NCI-H2081 treated with DMSO at 0.1 percent for 48 hours (cell line): Measurements from ENCODE around the gene CPNE4.
A peak's percentile ranks its signal among the peaks of the same experiment; 100 is the strongest.

Experiments
- DNase-seq: peaks from one replicate; lab custom pipeline; 2025; lab: John Stamatoyannopoulos, UW

CPNE4 gene

GRCh38 chr3:131735116-131735515, 299.7 kb downstream of the CPNE4 start:
- no peak for DNase-seq

- DNase-seq = no peak
Observed at GRCh38 chr3:131733086-131733841, 301.6 kb downstream of the CPNE4 start.

GRCh38 chr3:131731709-131732108, 303.1 kb downstream of the CPNE4 start:
- no peak for DNase-seq

DNA sequence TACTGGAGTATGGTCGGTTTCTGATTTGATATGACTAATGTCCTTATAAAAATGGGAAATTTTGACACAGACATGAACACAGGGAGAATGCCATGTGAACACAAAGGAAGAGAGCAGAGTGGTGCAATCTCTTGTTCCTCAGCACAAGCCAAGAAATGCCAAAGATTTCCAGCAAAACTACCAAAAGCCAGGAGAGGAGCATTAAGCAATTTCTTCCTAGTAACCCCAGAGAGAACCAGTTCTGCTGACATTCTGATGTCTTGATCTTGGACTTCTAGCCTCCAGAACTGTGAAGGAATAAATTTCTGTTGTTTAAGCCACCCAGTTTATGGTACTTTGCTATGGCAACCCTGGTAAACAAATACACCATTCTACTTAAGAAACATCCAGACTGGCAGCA, 304.2 kb downstream of the CPNE4 start:
- no peak for DNase-seq

- DNase-seq = no peak
Observed at GRCh38 chr3:131729643-131730017, 305.2 kb downstream of the CPNE4 start.

- DNase-seq = peak; percentile 10
Observed at GRCh38 chr3:131728898-131729642, 305.7 kb downstream of the CPNE4 start.

DNA sequence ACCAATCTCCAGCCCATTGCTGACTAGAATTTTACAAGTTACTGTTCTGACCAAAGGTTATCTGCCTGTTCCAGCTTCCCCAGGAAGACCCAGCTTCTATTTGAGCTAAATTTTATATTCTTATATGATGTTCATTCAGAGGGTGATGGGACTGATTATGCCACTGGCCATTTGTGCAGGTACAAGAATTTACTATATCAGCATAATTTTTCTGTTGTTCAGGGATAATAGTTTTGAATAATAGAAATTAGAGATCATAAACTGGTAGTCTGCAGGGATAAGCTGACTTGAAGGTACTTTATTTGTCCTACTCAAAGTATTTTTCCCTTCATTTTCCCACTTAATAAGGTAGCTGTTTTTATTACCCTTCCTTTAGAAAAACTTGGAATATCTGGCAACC, 309.4 kb downstream of the CPNE4 start:
- no peak for DNase-seq

GRCh38 chr3:131723343-131723742, 311.5 kb downstream of the CPNE4 start:
- no peak for DNase-seq

- DNase-seq = no peak
Observed at GRCh38 chr3:131717493-131717892, 317.3 kb downstream of the CPNE4 start.

GRCh38 chr3:131716943-131717342, 317.9 kb downstream of the CPNE4 start:
- DNase-seq = no peak

DNA sequence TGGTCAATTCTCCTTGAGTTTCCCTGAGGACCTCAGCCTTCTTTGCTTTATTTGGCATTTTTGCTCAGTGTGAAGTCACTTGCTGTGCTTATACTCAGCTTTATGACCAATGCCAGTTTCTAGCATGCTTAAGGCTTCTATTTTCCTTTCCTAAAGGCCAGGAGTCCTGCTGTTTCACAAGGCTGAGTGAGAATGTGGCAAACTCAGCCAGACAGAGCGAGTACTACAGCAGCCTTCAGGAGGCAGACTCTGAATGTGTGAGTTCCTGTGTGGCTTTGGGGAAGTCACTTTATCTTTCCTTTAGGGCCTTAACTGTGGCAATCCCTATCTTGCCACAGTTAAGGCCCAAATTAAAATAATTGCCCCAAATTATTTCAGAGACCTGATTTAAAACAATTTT, 318.8 kb downstream of the CPNE4 start:
- DNase-seq = no peak

GRCh38 chr3:131714585-131715220, 320.1 kb downstream of the CPNE4 start:
- DNase-seq = no peak

- no peak for DNase-seq
Observed at GRCh38 chr3:131713416-131714123, 321.2 kb downstream of the CPNE4 start.

DNA sequence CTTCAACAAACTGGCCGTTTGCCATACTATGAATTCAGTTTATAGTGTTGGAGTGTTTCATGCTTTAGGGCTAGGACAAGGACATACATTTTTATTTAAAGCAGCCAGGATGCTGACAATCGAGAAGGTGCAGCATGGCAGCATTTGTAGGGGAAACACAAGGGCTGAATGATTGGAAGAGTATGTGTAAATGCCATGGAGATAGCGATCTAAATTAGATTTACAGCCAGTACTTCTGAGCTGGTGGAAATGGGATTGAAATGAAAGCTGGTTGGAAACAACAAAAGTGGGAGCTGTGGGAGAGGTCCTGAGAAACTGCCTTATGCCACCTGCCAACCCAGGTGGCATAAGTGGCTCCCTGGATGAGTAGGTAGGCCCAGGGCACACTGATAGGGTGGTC, 322.2 kb downstream of the CPNE4 start:
- no peak for DNase-seq

- DNase-seq = no peak
Observed at GRCh38 chr3:131711114-131711768, 323.6 kb downstream of the CPNE4 start.

DNA sequence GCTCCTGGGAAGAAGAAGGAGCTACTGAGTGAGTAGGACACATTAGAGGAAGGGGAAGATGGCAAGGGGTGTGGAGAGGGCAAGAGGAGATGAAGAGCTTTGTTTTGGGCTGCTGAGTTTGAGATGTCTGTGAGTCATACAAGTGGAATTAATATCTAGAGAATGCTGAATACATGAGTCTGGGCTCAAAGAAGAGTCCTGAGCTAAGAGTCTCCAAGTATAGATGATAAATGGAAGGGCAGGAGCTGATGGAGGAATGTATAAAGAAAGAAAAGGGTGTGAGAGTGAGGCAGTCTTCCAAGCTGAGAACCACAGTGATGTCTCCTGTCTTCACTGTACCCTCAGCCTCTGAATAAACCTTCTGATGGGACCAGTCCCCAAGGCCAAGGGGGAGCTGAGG, 326.6 kb downstream of the CPNE4 start:
- no peak for DNase-seq

DNA sequence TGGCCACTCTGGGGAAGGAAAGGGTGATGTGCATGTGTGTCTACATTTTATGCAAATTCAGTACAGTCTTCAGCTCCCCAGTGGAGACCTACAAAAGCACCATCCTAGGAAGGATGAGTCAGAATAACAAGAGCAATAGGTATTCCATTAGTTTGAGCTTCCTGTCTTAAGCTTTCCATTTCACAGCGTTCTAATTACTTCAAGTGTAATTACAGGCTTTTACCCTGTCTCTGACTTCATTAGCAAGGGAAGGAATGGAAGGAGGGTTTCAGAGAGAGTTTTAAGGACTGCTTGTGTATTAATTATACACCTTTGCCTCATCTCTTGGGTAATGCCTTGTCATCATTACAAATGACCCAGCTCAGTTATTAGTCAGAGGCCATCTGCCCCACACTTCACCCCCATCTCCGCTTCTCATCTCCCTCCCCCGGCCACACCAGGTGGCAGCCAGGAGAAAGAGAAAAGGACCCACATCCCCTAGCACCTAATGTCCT, 329.2 kb downstream of the CPNE4 start:
- no peak for DNase-seq

DNA sequence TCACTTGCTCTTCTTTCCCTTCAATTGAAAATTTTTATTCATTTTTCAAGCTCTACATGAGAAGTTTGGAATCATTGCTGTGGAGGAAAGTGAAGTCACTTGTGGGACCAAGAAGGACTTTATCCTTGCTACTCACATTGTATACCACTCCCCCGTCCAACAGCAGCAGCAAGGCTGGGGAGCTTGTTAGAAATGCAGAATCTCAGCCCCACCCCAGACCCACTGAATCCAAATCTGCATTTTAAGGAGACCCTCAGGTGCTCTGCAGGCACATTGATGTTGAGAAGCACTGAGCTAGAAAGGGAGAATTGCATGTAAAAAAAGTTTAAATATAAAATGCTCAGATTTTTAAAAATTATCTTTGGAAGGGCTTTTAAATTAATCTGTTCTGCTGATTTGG, 329.7 kb downstream of the CPNE4 start:
- DNase-seq = no peak

- no peak for DNase-seq
Observed at GRCh38 chr3:131704098-131704497, 330.7 kb downstream of the CPNE4 start.

GRCh38 chr3:131702146-131702545, 332.7 kb downstream of the CPNE4 start:
- no peak for DNase-seq

GRCh38 chr3:131701153-131701770, 333.6 kb downstream of the CPNE4 start:
- DNase-seq = no peak
